Neutrophil (primary cell): ENCODE data around the gene ARF1.

Experiments used
- H3K27ac ChIP-seq: fragments of 200-600 bp; sonication (generic); 2 replicates; pipeline ENCODE4 v1.5.1; 2016; ENCODE audit warnings: mild to moderate bottlenecking, moderate library complexity
- H3K27me3 ChIP-seq: fragments of 200-600 bp; sonication (generic); 2 replicates; pipeline ENCODE4 v1.6.0; 2016; ENCODE audit warnings: mild to moderate bottlenecking
- H3K36me3 ChIP-seq: fragments of 200-600 bp; sonication (generic); 2 replicates; pipeline ENCODE4 v1.5.1; 2017
- H3K4me1 ChIP-seq, 2 experiments: fragments of 200-600 bp in 1 of 2; sonication (generic) in 1 of 2; 1 replicate in 1 of 2; 2 replicates in 1 of 2; pipeline versions ENCODE4 v1.5.1 to v1.6.1; 2013 to 2016; ENCODE audit warnings: low read depth in 1 of 2, low read length in 1 of 2, mild to moderate bottlenecking in 1 of 2, moderate library complexity in 1 of 2; ENCODE audit not compliant: control insufficient read depth in 1 of 2, insufficient read depth in 1 of 2
- H3K4me3 ChIP-seq, 2 experiments: fragments of 200-600 bp in 1 of 2; sonication (generic) in 1 of 2; 1 replicate in 1 of 2; 2 replicates in 1 of 2; pipeline ENCODE4 v1.5.1; 2013 to 2016; ENCODE audit warnings: low read depth in 1 of 2, low read length in 1 of 2, mild to moderate bottlenecking in 1 of 2, moderate library complexity in 1 of 2
- H3K9me3 ChIP-seq: fragments of 200-600 bp; sonication (generic); 2 replicates; pipeline ENCODE4 v1.5.1; 2016
- TF ChIP-seq, protein P1 (sequence below): fragments of 200-600 bp; sonication (generic); IDR thresholded peaks from 2 replicates; pipeline ENCODE4 v1.5.1; 2016; ENCODE audit warnings: antibody characterized with exemption

The ARF1 gene

DNA sequence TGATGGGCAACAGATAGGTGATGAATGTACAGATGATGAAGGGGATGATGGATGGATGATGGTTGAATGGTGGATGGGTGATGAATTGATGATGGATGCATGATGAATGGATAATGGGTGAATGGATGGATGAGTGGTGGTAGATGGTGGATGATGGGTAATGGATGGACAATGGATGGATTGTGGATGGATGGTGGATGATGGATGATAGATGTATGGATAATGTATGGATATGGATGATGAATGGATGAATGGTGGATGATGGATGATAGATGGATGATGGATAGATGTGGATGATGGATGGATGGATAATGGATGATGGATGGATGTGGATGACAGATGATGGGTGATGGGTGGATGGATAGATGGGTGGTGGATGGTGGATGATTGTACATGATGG, 40.0 kb upstream of the ARF1 start:
- Histone ChIP-seq H3K27me3 (peaks cover 61% of the 10 kb centered on the region), H3K27ac (no peak overlapping the region), H3K9me3 (no peaks in the 10 kb centered on the region), H3K4me3 (no peak overlapping the region), H3K36me3 (no peaks in the 10 kb centered on the region), H3K4me1 (no peaks in the 10 kb centered on the region)
- TF ChIP-seq, protein P1, sequence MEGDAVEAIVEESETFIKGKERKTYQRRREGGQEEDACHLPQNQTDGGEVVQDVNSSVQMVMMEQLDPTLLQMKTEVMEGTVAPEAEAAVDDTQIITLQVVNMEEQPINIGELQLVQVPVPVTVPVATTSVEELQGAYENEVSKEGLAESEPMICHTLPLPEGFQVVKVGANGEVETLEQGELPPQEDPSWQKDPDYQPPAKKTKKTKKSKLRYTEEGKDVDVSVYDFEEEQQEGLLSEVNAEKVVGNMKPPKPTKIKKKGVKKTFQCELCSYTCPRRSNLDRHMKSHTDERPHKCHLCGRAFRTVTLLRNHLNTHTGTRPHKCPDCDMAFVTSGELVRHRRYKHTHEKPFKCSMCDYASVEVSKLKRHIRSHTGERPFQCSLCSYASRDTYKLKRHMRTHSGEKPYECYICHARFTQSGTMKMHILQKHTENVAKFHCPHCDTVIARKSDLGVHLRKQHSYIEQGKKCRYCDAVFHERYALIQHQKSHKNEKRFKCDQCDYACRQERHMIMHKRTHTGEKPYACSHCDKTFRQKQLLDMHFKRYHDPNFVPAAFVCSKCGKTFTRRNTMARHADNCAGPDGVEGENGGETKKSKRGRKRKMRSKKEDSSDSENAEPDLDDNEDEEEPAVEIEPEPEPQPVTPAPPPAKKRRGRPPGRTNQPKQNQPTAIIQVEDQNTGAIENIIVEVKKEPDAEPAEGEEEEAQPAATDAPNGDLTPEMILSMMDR = no peak

DNA sequence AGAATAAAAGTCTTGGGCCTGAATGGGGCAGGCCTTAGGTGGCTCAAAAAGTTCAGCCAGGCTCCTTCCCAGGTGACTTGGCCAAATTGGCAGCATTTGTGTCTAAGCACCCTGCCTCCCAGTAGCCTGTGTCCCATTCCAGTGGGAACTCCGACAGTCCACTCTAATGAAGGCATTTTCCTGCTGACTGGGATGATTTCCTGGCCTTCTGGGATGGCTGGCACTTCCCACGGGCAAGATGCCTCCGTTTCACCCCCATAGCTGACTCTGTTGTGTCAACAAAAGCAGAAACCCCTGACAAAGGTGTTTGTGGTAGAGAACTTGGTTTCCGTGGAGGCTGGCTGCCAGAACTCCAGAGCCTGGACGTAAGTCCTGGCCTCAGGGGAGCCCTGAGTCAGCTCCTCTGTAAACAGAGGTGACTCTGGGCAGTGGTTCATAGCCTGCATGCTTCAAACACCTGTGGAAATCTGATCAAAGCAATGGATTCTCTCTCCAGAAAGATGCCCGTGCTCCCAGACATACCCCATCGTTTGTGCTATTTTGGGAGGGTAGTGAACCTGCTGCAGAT, 39.1 kb upstream of the ARF1 start:
- Histone ChIP-seq H3K27ac (no peak overlapping the region), H3K4me1 (no peaks in the 10 kb centered on the region), H3K4me3 (no peak overlapping the region), H3K9me3 (no peaks in the 10 kb centered on the region), H3K36me3 (no peaks in the 10 kb centered on the region), H3K27me3 (peaks cover 52% of the 10 kb centered on the region)
- TF ChIP-seq, protein P1 = no peak

DNA sequence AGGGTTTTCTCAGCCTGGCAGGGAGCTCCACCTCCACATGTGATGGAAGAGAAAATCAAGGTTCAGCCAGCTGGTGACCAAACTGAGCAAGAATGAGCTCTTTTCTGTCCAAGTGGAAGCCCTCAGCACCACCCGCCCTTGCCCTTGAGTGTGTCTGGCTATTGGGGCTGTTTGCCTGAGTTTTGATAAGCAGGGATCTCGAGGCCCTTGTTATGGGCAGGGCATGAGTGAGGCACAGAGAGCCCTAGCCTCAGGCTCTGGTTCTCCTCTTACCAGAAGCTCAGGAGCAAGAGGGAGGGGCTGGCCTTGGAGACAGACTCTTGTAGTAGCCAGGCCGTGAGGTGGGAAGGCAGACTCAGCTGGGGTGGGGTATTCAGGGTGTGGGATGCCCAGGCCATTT, 37.5 kb upstream of the ARF1 start:
- Histone ChIP-seq H3K27ac (no peak overlapping the region), H3K4me3 (no peak overlapping the region), H3K36me3 (no peaks in the 10 kb centered on the region)

DNA sequence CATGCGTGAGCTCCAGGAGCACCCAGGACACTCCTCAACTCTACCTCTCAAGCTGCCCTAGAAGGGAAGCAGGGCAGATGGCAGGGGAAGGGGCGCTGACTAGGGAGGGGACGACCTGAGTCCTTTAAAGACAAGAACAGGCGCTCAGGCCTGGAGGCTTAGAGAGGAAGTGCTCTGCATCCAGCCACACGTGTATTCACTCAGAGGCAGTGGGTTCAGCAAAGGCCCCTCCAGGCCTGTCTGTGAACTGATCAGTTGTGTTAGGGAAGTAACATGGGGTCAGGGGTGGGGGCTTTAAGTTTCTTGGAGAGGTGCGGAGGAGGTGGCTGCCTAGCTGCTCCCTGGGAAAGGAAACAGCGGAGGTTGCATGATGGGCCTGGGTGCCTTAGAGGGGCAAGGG, 37.1 kb upstream of the ARF1 start:
- no peak overlapping the region for H3K4me3 ChIP-seq
- H3K27me3 ChIP-seq = peaks cover 40% of the 10 kb centered on the region
- no peaks in the 10 kb centered on the region for H3K4me1 ChIP-seq
- TF ChIP-seq, protein P1 = no peak
- H3K36me3 ChIP-seq = no peaks in the 10 kb centered on the region
- no peaks in the 10 kb centered on the region for H3K9me3 ChIP-seq
- no peak overlapping the region for H3K27ac ChIP-seq

More for the DNA sequence above, 37.5 kb upstream of the ARF1 start:
- peaks cover 45% of the 10 kb centered on the region for H3K27me3 ChIP-seq
- no peaks in the 10 kb centered on the region for H3K4me1 ChIP-seq
- TF ChIP-seq, protein P1 = no peak
- H3K9me3 ChIP-seq = no peaks in the 10 kb centered on the region

DNA sequence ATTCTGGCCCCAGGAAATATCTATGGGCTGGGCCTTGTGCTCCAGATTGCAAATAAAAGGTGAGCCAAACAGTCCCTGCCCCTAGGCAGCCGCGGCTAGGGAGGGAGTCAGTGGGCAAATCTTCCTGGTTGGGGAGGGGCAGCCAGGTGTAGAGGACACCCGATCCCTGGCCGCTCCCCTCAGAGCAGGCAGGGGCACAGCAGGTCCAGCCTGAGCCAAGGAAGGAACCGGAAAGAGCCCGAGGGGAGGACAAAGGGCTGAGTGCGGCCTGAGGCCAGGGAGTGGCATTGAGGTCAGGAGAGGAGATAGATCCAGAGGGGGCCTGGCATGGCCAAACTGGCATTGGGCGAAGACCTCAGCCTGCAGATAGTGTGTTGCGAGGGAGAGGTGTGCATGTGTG, 36.6 kb upstream of the ARF1 start:
- H3K27ac ChIP-seq = no peak overlapping the region
- no peaks in the 10 kb centered on the region for H3K9me3 ChIP-seq
- TF ChIP-seq, protein P1 = no peak
- peaks cover 38% of the 10 kb centered on the region for H3K27me3 ChIP-seq
- no peak overlapping the region for H3K4me3 ChIP-seq
- H3K4me1 ChIP-seq = no peaks in the 10 kb centered on the region
- no peaks in the 10 kb centered on the region for H3K36me3 ChIP-seq
